HepG2 (cell line): ENCODE data around the gene IGSF8.

Source experiments
- ATF3 ChIP-seq: sonication (generic); formaldehyde crosslinking; IDR thresholded peaks from 2 replicates; pipeline ENCODE4 v1.4.0; 2020; ENCODE audit warnings: missing genetic modification reagents
- RAD21 ChIP-seq: fragments of 450-650 bp; formaldehyde crosslinking; IDR thresholded peaks from 2 replicates; pipeline ENCODE4 v1.5.0; 2020; ENCODE audit warnings: mild to moderate bottlenecking
- SIX1 ChIP-seq: sonication (generic); formaldehyde crosslinking; IDR thresholded peaks from 2 replicates; pipeline ENCODE4 v1.4.0; 2020; ENCODE audit warnings: missing genetic modification reagents, borderline replicate concordance
- ZNF138 ChIP-seq: sonication (generic); formaldehyde crosslinking; IDR thresholded peaks from 2 replicates; pipeline ENCODE4 v1.5.0; 2020; ENCODE audit warnings: mild to moderate bottlenecking, low read depth, missing genetic modification reagents
- ZNF274 ChIP-seq: sonication (generic); formaldehyde crosslinking; IDR thresholded peaks from 2 replicates; pipeline ENCODE4 v1.5.1; 2020; ENCODE audit warnings: mild to moderate bottlenecking, missing genetic modification reagents
- ZNF670 ChIP-seq: sonication (generic); formaldehyde crosslinking; IDR thresholded peaks from 2 replicates; pipeline ENCODE4 v1.8.0; 2022; ENCODE audit warnings: mild to moderate bottlenecking, missing genetic modification reagents, borderline replicate concordance

- TF ChIP-seq ZNF138 (CRISPR knock-in tag) (no peak), RAD21 (CRISPR knock-in tag) (no peak), ATF3 (CRISPR knock-in tag) (no peak), SIX1 (no peak), ZNF274 (no peak), ZNF670 (no peak)
Observed at GRCh38 chr1:160117300-160117699, 18.9 kb upstream of the IGSF8 start.
